VCaP (cell line): Measurements from ENCODE around the gene MLC1.

Experiments
- H3K27ac ChIP-seq: fragments of 450-650 bp; 2 replicates; pipeline ENCODE4 v1.5.1; 2017
- CTCF ChIP-seq: fragments of 450-650 bp; conservative IDR thresholded peaks from 2 replicates; pipeline ENCODE4 v1.5.1; 2017; ENCODE audit warnings: mild to moderate bottlenecking, moderate library complexity

Gene MLC1

GRCh38 chr22:50011447-50012210, 73.6 kb downstream of the MLC1 start:
- no peak for TF ChIP-seq CTCF
- H3K27ac ChIP-seq, result no peak overlapping the region

GRCh38 chr22:50010676-50011446, 74.4 kb downstream of the MLC1 start:
- TF ChIP-seq CTCF, result no peak

GRCh38 chr22:50009765-50010675, 75.2 kb downstream of the MLC1 start:
- H3K27ac ChIP-seq, result no peak overlapping the region
- no peak for TF ChIP-seq CTCF

More at GRCh38 chr22:50010676-50011446, 74.4 kb downstream of the MLC1 start:
- H3K27ac ChIP-seq, result no peak overlapping the region
